22Rv1 (cell line): ENCODE measurements around the gene ATXN1.

ENCODE experiments used
- H3K27ac ChIP-seq: fragments of 450-650 bp; 2 replicates; pipeline ENCODE4 v1.5.1; 2017
- CTCF ChIP-seq: fragments of 450-650 bp; IDR thresholded peaks from 2 replicates; pipeline ENCODE4 v1.5.1; 2017; ENCODE audit warnings: mild to moderate bottlenecking
- ZFX ChIP-seq: fragments of 450-650 bp; IDR thresholded peaks from 2 replicates; pipeline ENCODE4 v1.6.1; 2017; ENCODE audit warnings: antibody characterized with exemption, borderline replicate concordance

Gene ATXN1

GRCh38 chr6:16648003-16648402, 113.3 kb downstream of the ATXN1 start:
- no peak for TF ChIP-seq CTCF
- no peak for TF ChIP-seq ZFX
- H3K27ac ChIP-seq, result no peak overlapping the region

- no peak overlapping the region for H3K27ac ChIP-seq
- TF ChIP-seq CTCF, result no peak
- no peak for TF ChIP-seq ZFX
Observed at GRCh38 chr6:16647422-16647821, 113.8 kb downstream of the ATXN1 start.

- no peak for TF ChIP-seq ZFX
- no peak for TF ChIP-seq CTCF
- H3K27ac ChIP-seq, result no peak overlapping the region
Observed at GRCh38 chr6:16644540-16645250, 116.6 kb downstream of the ATXN1 start.

GRCh38 chr6:16639684-16640480, 121.4 kb downstream of the ATXN1 start:
- H3K27ac ChIP-seq, result no peak overlapping the region

GRCh38 chr6:16637635-16638034, 123.6 kb downstream of the ATXN1 start:
- TF ChIP-seq ZFX, result no peak
- TF ChIP-seq CTCF, result no peak
- no peak overlapping the region for H3K27ac ChIP-seq

More at GRCh38 chr6:16639684-16640480, 121.4 kb downstream of the ATXN1 start:
- TF ChIP-seq ZFX (no peak), CTCF (no peak)

GRCh38 chr6:16635810-16636602, 125.3 kb downstream of the ATXN1 start:
- no peak overlapping the region for H3K27ac ChIP-seq

More at GRCh38 chr6:16635810-16636602, 125.3 kb downstream of the ATXN1 start:
- TF ChIP-seq ZFX, result no peak
- TF ChIP-seq CTCF, result no peak
